Superior temporal gyrus (tissue), 1 donor: ENCODE data around the gene SLC15A4.
A peak's percentile ranks its signal among the peaks of the same experiment; 100 is the strongest.
"Not testable (repeated sequence)": the region's sequence is repeated elsewhere in the genome, so short reads cannot be mapped to it uniquely, and the experiment has no call there.

ENCODE experiments used
- DNase-seq: peaks from one replicate; pipeline ENCODE4 v3.0.0-alpha.2; 2016; ENCODE audit errors: extremely low spot score

Gene SLC15A4

GRCh38 chr12:128823916-128824839 is at the start of gene SLC15A4:
SLC15A4 (minus strand) TSS chr12:128823958; CDS start chr12:128823943, 15 bp downstream.
- peak; percentile 94 for DNase-seq

GRCh38 chr12:128872303-128872702 is 48.5 kb upstream of the SLC15A4 start:
- no peak for DNase-seq

- DNase-seq, result no peak
Observed at GRCh38 chr12:128871516-128871892, 47.7 kb upstream of the SLC15A4 start.

- DNase-seq, result no peak
Observed at GRCh38 chr12:128867466-128867865, 43.7 kb upstream of the SLC15A4 start.

GRCh38 chr12:128864516-128865186 is 40.9 kb upstream of the SLC15A4 start:
- DNase-seq, result peak; percentile 20

- DNase-seq, result peak; percentile 17
Observed at GRCh38 chr12:128863957-128864356, 40.2 kb upstream of the SLC15A4 start.

GRCh38 chr12:128861226-128862016 is 37.7 kb upstream of the SLC15A4 start:
- no peak for DNase-seq

GRCh38 chr12:128859311-128859710 is 35.6 kb upstream of the SLC15A4 start:
- no peak for DNase-seq

GRCh38 chr12:128857133-128857763 is 33.5 kb upstream of the SLC15A4 start:
- no peak for DNase-seq

- DNase-seq, result no peak
Observed at GRCh38 chr12:128856791-128857078, 33.0 kb upstream of the SLC15A4 start.

- DNase-seq, result no peak
Observed at GRCh38 chr12:128856035-128856790, 32.5 kb upstream of the SLC15A4 start.

GRCh38 chr12:128853600-128854197 is 29.9 kb upstream of the SLC15A4 start:
- DNase-seq, result no peak

- DNase-seq, result no peak
Observed at GRCh38 chr12:128852885-128853599, 29.3 kb upstream of the SLC15A4 start, which contains the start of gene GLT1D1. GLT1D1 (plus strand) TSS chr12:128853478; CDS start chr12:128853582, 104 bp downstream.

- DNase-seq, result no peak
Observed at GRCh38 chr12:128852026-128852698, 28.4 kb upstream of the SLC15A4 start.

GRCh38 chr12:128851429-128851828 is 27.7 kb upstream of the SLC15A4 start:
- not testable (repeated sequence) for DNase-seq

GRCh38 chr12:128850400-128850799 is 26.6 kb upstream of the SLC15A4 start:
- no peak for DNase-seq

- DNase-seq, result not testable (repeated sequence)
Observed at GRCh38 chr12:128849806-128850205, 26.0 kb upstream of the SLC15A4 start.

GRCh38 chr12:128848371-128848770 is 24.6 kb upstream of the SLC15A4 start:
- DNase-seq, result no peak

GRCh38 chr12:128846671-128847070 is 22.9 kb upstream of the SLC15A4 start:
- not testable (repeated sequence) for DNase-seq
